ENCODE results near the gene STK16. TPM values are rescaled to one million over a fixed set of nuclear protein-coding genes. Genes with fewer than 3 reads are reported as not detected.

Gene STK16
- total and polyA plus RNA-seq, 10 donors: 17.0 to 47.6 (median 29.5) TPM

DNA sequence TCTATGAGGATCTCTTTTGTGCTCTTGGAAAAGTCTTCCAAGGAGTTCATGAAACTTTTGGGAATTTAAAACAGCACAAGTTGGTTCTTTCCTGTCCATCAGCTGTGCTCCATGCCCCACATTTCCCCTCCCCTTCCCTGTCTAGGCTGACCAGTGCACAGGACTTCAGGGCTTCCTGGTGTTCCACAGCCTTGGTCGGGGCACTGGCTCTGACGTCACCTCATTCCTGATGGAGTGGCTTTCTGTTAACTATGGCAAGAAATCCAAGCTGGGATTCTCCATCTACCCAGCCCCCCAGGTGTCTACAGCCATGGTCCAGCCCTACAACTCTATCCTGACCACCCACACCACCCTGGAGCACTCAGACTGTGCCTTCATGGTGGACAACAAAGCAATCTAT, 25.7 kb downstream of the STK16 start:
- no peak for TF ChIP-seq CTCF (IDR thresholded peaks at IDR 0.05 in 8 of 11, conservative IDR thresholded peaks at IDR 0.05 in 3 of 11)
- no peak for TF ChIP-seq POLR2A (IDR thresholded peaks at IDR 0.05)
- Histone ChIP-seq H3K4me3 (no peak overlapping the region), H3K27ac (no peak overlapping the region), H3K27me3 (replicated peaks in 1 of 7) (no peaks in the 10 kb centered on the region), H3K4me1 (peaks cover 0 to 22% (median 10%) of the 10 kb centered on the region in 6 donors), H3K36me3 (no peaks in the 10 kb centered on the region), H3K9me3 (no peaks in the 10 kb centered on the region)
- intact Hi-C loops (cut with DNase I; ENCODE audit: low total_unique reads): no loop called here
- DNase-seq: no peak
- WGBS, 5 donors: 61 to 78% (median 74%) methylated on average over 2 of the region's 2 CpGs

DNA sequence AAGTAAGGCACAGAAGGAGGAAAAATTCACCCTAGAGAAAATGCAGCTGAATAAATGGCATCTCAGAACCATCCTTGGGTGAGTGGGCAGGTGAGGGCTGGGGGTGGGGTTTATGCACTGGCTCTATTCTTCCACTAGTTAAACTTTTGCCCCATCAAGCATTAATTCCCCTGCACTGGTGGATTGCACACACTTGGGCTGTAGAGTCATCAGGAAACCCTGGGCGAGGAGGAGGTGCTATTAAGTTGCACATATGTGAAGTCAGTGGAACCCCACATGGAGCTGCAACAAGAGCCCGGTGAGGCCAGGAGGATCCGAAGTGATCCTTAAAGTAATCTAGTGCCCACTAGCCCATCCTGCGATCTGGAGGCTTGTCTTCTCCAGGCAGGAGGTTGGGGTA, 27.1 kb downstream of the STK16 start:
- whole genome bisulfite sequencing, 5 donors: 80 to 87% (median 86%) methylated on average over 4 of the region's 4 CpGs
- H3K4me3 ChIP-seq: no peak overlapping the region
- DNase-seq: no peak
- no peaks in the 10 kb centered on the region for H3K27me3 ChIP-seq (replicated peaks in 1 of 7)
- no peak for TF ChIP-seq CTCF (IDR thresholded peaks at IDR 0.05 in 8 of 11, conservative IDR thresholded peaks at IDR 0.05 in 3 of 11)
- no peak for TF ChIP-seq POLR2A (IDR thresholded peaks at IDR 0.05)
- TF ChIP-seq POLR2AphosphoS5 (IDR thresholded peaks at IDR 0.05): no peak
- no peaks in the 10 kb centered on the region for H3K36me3 ChIP-seq
- intact Hi-C loops (cut with DNase I; ENCODE audit: low total_unique reads): no loop called here
- H3K4me1 ChIP-seq: peaks cover 0 to 26% (median 15%) of the 10 kb centered on the region in 6 donors
- H3K9me3 ChIP-seq: no peaks in the 10 kb centered on the region
- H3K27ac ChIP-seq: no peak overlapping the region

DNA sequence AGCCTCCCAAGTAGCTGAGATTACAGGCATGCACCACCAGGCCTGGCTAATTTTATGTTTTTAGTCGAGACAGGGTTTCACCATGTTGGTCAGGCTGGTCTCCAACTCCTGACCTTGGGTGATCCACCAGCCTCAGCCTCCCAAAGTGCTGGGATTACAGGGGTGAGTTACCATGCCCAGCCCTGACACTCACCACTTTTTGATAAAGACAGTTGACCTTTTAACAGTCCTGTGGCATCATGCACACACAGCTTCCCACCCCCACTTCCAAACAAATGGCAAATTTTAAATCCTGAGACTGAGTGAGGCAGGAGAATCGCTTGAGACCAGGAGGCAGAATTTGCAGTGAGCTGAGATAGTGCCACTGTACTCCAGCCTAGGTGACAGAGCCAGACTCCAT, 27.7 kb downstream of the STK16 start:
- H3K4me3 ChIP-seq: no peak overlapping the region
- no peak overlapping the region for H3K27ac ChIP-seq
- H3K9me3 ChIP-seq: no peaks in the 10 kb centered on the region
- WGBS, 5 donors: 65 to 81% (median 73%) methylated on average over 2 of the region's 2 CpGs
- no peak for TF ChIP-seq POLR2A (IDR thresholded peaks at IDR 0.05)
- TF ChIP-seq POLR2AphosphoS5 (IDR thresholded peaks at IDR 0.05): no peak
- TF ChIP-seq CTCF (IDR thresholded peaks at IDR 0.05 in 8 of 11, conservative IDR thresholded peaks at IDR 0.05 in 3 of 11): no peak
- H3K27me3 ChIP-seq (replicated peaks in 1 of 7): no peaks in the 10 kb centered on the region
- H3K36me3 ChIP-seq: no peaks in the 10 kb centered on the region
- intact Hi-C loops (cut with DNase I; ENCODE audit: low total_unique reads): no loop called here
- H3K4me1 ChIP-seq: peaks cover 6 to 32% (median 22%) of the 10 kb centered on the region in 6 donors
- no peak for DNase-seq

GRCh38 chr2:219273937-219274336, 28.7 kb downstream of the STK16 start:
- no peak overlapping the region for H3K4me3 ChIP-seq
- intact Hi-C loops (cut with DNase I; ENCODE audit: low total_unique reads): no loop called here

More at GRCh38 chr2:219273937-219274336, 28.7 kb downstream of the STK16 start:
- Histone ChIP-seq H3K9me3 (no peaks in the 10 kb centered on the region), H3K4me1 (peaks cover 14 to 37% (median 31%) of the 10 kb centered on the region in 6 donors), H3K27ac (no peak overlapping the region), H3K36me3 (no peaks in the 10 kb centered on the region), H3K27me3 (replicated peaks in 1 of 7) (no peaks in the 10 kb centered on the region)
- DNase-seq: no peak
- 86 to 100% (median 92%) methylated on average over 1 to 3 of the region's 3 CpGs for WGBS, 5 donors
- TF ChIP-seq POLR2AphosphoS5 (IDR thresholded peaks at IDR 0.05) (no peak), CTCF (IDR thresholded peaks at IDR 0.05 in 8 of 11, conservative IDR thresholded peaks at IDR 0.05 in 3 of 11) (no peak), POLR2A (IDR thresholded peaks at IDR 0.05) (no peak)
